HepG2 (cell line): ENCODE measurements around the gene SIRPB1. TPM values are rescaled to one million over a fixed set of nuclear protein-coding genes. Genes with fewer than 3 reads are reported as not detected.

ENCODE experiments used
- ATAC-seq: fragments of 200-7000 bp; cut with Tn5 transposase; 3 replicates; pipeline ENCODE4 v1.9.1; 2020; ENCODE audit warnings: mild to moderate bottlenecking, moderate library complexity
- BruUV-seq: library from RNA; stranded (reverse); fragments of 400-500 nt; replicated peaks from 2 replicates; lab custom pipeline; 2021; lab: Mats Ljungman, UMichigan
- CTCF ChIA-PET: fragments of 300-600 bp; formaldehyde crosslinking; extraction: SDS; loops from one replicate; lab custom pipeline; 2021; ENCODE audit warnings: low total read pairs, inconsistent platforms, low intra/inter-chr PET ratio; lab: Yijun Ruan, JAX
- POLR2A ChIA-PET: fragments of 350-600 bp; sonication (Branson Sonifier 250); formaldehyde crosslinking; loops from one replicate; lab custom pipeline; 2020; ENCODE audit warnings: antibody characterized with exemption, inconsistent platforms; lab: Yijun Ruan, JAX
- DNase-seq: peaks from one replicate; pipeline ENCODE4 v3.0.0-alpha.2; 2015; ENCODE audit warnings: low spot score
- FAIRE-seq: peaks from 3 replicates; lab custom pipeline; 2011; peaks lifted over from hg19 to GRCh38; lab: Jason Lieb, UNC
- H2AFZ ChIP-seq: one replicate; pipeline ENCODE4 v1.6.1; 2011; ENCODE audit warnings: low read length, inconsistent platforms
- H3K27ac ChIP-seq: fragments of 300-600 bp; 3 replicates; pipeline ENCODE4 v1.8.0; 2011; ENCODE audit warnings: mixed run types, mild to moderate bottlenecking, mixed read lengths, low read length, inconsistent platforms; ENCODE audit not compliant: insufficient read depth; ENCODE audit errors: extremely low read length
- H3K27me3 ChIP-seq, 2 experiments: fragments of 200-600 bp in 1 of 2; 2 replicates in 1 of 2; 3 replicates in 1 of 2; pipeline versions ENCODE4 v1.6.0 to v1.8.0; 2011; ENCODE audit warnings: low read length in 2 of 2, mild to moderate bottlenecking in 2 of 2, moderate library complexity in 2 of 2, inconsistent platforms in 1 of 2; ENCODE audit not compliant: insufficient read depth in 2 of 2, control insufficient read depth in 1 of 2
- H3K36me3 ChIP-seq, 2 experiments: fragments of 200-600 bp in 1 of 2; replicated peaks in 1 of 2; 2 replicates in 1 of 2; 3 replicates in 1 of 2; pipeline versions ENCODE4 v1.5.1 to v1.8.0; 2011; ENCODE audit warnings: low read length in 2 of 2, inconsistent platforms in 1 of 2; ENCODE audit not compliant: insufficient read depth in 2 of 2, control insufficient read depth in 1 of 2
- H3K4me1 ChIP-seq: 2 replicates; pipeline ENCODE4 v1.5.1; 2012; ENCODE audit warnings: low read length, inconsistent platforms; ENCODE audit not compliant: insufficient read depth
- H3K4me2 ChIP-seq: 2 replicates; pipeline ENCODE4 v1.6.0; 2011; ENCODE audit warnings: low read depth, low read length, inconsistent platforms
- H3K4me3 ChIP-seq, 3 experiments: fragments of 200-600 bp in 1 of 3; sonication (generic), shearing (Covaris generic) in 1 of 3; replicated peaks in 1 of 3; 2 replicates each; pipeline ENCODE4 v1.5.1; 2011 to 2016; ENCODE audit warnings: low read length in 3 of 3, inconsistent platforms in 2 of 3, low read depth in 2 of 3, mild to moderate bottlenecking in 2 of 3, control low read depth in 1 of 3, mixed read lengths in 1 of 3; ENCODE audit not compliant: insufficient read depth in 1 of 3
- H3K79me2 ChIP-seq: one replicate; pipeline ENCODE4 v1.6.1; 2011; ENCODE audit warnings: low read length, inconsistent platforms; ENCODE audit not compliant: insufficient read depth
- H3K9ac ChIP-seq: 2 replicates; pipeline ENCODE4 v1.6.0; 2011; ENCODE audit warnings: mild to moderate bottlenecking, low read depth, low read length, inconsistent platforms; ENCODE audit not compliant: insufficient read depth
- H3K9me3 ChIP-seq: 2 replicates; pipeline ENCODE4 v1.5.1; 2012; ENCODE audit warnings: mild to moderate bottlenecking, low read length
- H4K20me1 ChIP-seq: 2 replicates; pipeline ENCODE4 v1.6.0; 2011; ENCODE audit warnings: inconsistent platforms, mild to moderate bottlenecking, low read length, moderate library complexity; ENCODE audit not compliant: insufficient read depth
- ARNT ChIP-seq: fragments of 450-650 bp; IDR thresholded peaks from 2 replicates; pipeline ENCODE4 v1.6.1; 2017
- ASH2L ChIP-seq: fragments of 300-600, 200-600 bp; sonication (generic); IDR thresholded peaks from 2 replicates; pipeline ENCODE4 v1.7.0; 2017; ENCODE audit warnings: low read depth, mild to moderate bottlenecking, moderate library complexity, mixed read lengths, low read length; ENCODE audit not compliant: insufficient read length
- CHD2 ChIP-seq: IDR thresholded peaks from 2 replicates; pipeline ENCODE4 v1.6.1; 2011; ENCODE audit warnings: low read depth, low read length, improper control_type of control experiment
- EP300 ChIP-seq, 3 experiments: sonication (generic) in 1 of 3; formaldehyde crosslinking in 1 of 3; IDR thresholded peaks; 2 replicates each; pipeline versions ENCODE4 v1.5.1 to v1.6.1; 2011 to 2020; ENCODE audit warnings: low read depth in 2 of 3, low read length in 2 of 3, borderline replicate concordance in 1 of 3, improper control_type of control experiment in 1 of 3, mild to moderate bottlenecking in 1 of 3, missing genetic modification reagents in 1 of 3, moderate library complexity in 1 of 3
- TARDBP ChIP-seq: sonication (generic); formaldehyde crosslinking; IDR thresholded peaks from 2 replicates; pipeline ENCODE4 v1.8.0; 2022; ENCODE audit warnings: mild to moderate bottlenecking, missing genetic modification reagents
- ZNF12 ChIP-seq: sonication (generic); formaldehyde crosslinking; IDR thresholded peaks from 2 replicates; pipeline ENCODE4 v1.5.0; 2020; ENCODE audit warnings: missing genetic modification reagents
- ZNF205 ChIP-seq: IDR thresholded peaks from 2 replicates; pipeline ENCODE4 v1.6.1; 2018; ENCODE audit warnings: missing biosample characterization, missing genetic modification reagents
- ZNF841 ChIP-seq: sonication (generic); formaldehyde crosslinking; IDR thresholded peaks from 2 replicates; pipeline ENCODE4 v1.8.1; 2023; ENCODE audit warnings: missing genetic modification reagents, borderline replicate concordance
- whole genome bisulfite sequencing: methylation state at CpG from one replicate; pipeline ENCODE4 v1.1.6; 2017; ENCODE audit warnings: low lambda C conversion rate; 5-methylcytosine and 5-hydroxymethylcytosine counted together
- in situ Hi-C: cut with HindIII; loops from 2 replicates; pipeline ENCODE4 v1.10.0; 2017; ENCODE audit warnings: low pct_unique_long_range_greater_than_20kb; ENCODE audit not compliant: extremely low pct_ligation_motif_present
- intact Hi-C: fragments of 100-400 bp; cut with micrococcal nuclease; formaldehyde crosslinking; loops from one replicate; pipeline ENCODE4 v1.10.0; 2022; ENCODE audit not compliant: unreplicated experiment
- polyA plus RNA-seq, 8 experiments: library from polyadenylated mRNA; depleted of rRNA in 3 of 8; stranded (reverse) in 7 of 8; unstranded in 1 of 8; fragments of >200 nt; fragmentation: Illumina TruSeq in 4 of 8; extraction: Trizol in 4 of 8; gene quantifications; 2 replicates each; pipeline versions ENCODE4 v1.2.1 to v1.2.3, GENCODE V29; 2011 to 2016; ENCODE audit warnings: low read depth in 4 of 8, missing spikeins in 1 of 8, mixed read lengths in 1 of 8; ENCODE audit not compliant: insufficient read depth in 1 of 8
- total RNA-seq, 5 experiments: library from RNA; depleted of rRNA; stranded (reverse); fragments of >200 nt; fragmentation: Illumina TruSeq; extraction: Trizol; gene quantifications; 2 replicates each; pipeline ENCODE4 v1.2.3, GENCODE V29; 2016; ENCODE audit warnings: low read depth in 1 of 5
- TF ChIP-seq, protein P1 (sequence below): sonication (generic); formaldehyde crosslinking; IDR thresholded peaks from 2 replicates; pipeline ENCODE4 v1.5.1; 2020; ENCODE audit warnings: missing genetic modification reagents, mild to moderate bottlenecking, borderline replicate concordance

SIRPB1 gene
- total and polyA plus RNA-seq, 2 of the 13 experiments (the other 11 are each of a cell fraction or from before 2014, with no cell fraction given) = 0.41 to 1.4 TPM

DNA sequence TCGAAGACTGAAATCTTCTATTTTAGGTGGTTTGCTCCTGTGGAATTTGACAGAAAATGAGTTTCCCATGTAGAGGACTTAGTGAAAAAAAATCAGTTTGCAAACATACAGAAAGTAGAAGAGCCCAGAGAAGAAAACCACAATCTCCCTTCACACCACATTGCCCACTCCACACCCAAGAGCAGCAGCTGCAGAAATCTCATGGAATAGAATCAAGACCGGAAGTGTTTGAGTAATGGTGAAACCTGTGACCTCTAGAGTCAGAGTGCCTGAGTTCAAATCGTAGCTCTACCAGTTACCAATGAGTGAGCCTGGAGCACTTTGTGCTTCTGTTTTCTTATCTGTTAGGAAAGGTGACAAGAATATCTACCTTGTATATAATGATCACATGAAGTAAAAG, 33.2 kb upstream of the SIRPB1 start:
- TF ChIP-seq ARNT = no peak
- TF ChIP-seq ZNF841 (CRISPR knock-in tag) = no peak
- TF ChIP-seq ASH2L = no peak
- TF ChIP-seq ZNF12 (CRISPR knock-in tag) = no peak
- TF ChIP-seq, protein P1, sequence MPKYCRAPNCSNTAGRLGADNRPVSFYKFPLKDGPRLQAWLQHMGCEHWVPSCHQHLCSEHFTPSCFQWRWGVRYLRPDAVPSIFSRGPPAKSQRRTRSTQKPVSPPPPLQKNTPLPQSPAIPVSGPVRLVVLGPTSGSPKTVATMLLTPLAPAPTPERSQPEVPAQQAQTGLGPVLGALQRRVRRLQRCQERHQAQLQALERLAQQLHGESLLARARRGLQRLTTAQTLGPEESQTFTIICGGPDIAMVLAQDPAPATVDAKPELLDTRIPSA (CRISPR knock-in tag) = no peak
- no peak for TF ChIP-seq ZNF205 (CRISPR knock-in tag)
- no peak for TF ChIP-seq EP300 (IDR thresholded peaks at IDR 0.05; ENCODE audit: low read depth in 2 of 2, low read length in 2 of 2)
- no peak for TF ChIP-seq EP300 (CRISPR knock-in tag; IDR thresholded peaks at IDR 0.05; ENCODE audit: borderline replicate concordance)
- TF ChIP-seq TARDBP = no peak
- no peaks in the 10 kb centered on the region for H3K79me2 ChIP-seq
- H3K36me3 ChIP-seq = no peaks in the 10 kb centered on the region
- DNase-seq (no peak), FAIRE-seq (no peak), ATAC-seq (no peak)
- H3K27ac ChIP-seq = no peak overlapping the region
- no peaks in the 10 kb centered on the region for H3K9me3 ChIP-seq
- 3% methylated on average over 3 of the region's 3 CpGs for WGBS
- H2AFZ ChIP-seq = no peak overlapping the region
- H3K4me2 ChIP-seq = no peak overlapping the region
- ChIA-PET CTCF (no interaction called here), POLR2A (no interaction called here)
- H3K4me1 ChIP-seq = no peaks in the 10 kb centered on the region
- no peaks in the 10 kb centered on the region for H4K20me1 ChIP-seq
- H3K27me3 ChIP-seq = no peaks in the 10 kb centered on the region
- H3K9ac ChIP-seq = no peak overlapping the region
- intact Hi-C loops (no loop called here), in situ Hi-C loops (no loop called here)
- BruUV-seq = no TSS peak
- no peak overlapping the region for H3K4me3 ChIP-seq

DNA sequence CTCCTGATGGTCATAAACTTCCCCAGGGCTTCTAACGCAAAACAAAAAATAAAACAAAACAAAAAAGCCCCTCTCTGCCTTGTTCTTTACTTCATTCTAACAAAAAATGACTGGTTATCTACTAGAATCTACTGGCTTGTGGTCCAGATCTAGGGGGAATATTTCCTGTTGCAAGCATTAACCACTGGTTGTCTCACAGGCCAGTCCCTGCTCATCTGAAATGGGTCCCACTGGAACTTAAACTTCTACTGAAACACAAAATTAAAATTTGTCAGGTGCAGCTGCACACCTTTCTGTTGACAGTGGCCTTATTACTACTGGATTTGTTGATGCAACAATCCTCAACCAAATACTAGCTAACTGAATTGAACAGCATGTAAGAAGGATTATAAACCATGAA, 32.3 kb upstream of the SIRPB1 start:
- ChIA-PET POLR2A (no interaction called here), CTCF (no interaction called here)
- Histone ChIP-seq H2AFZ (no peak overlapping the region), H3K4me1 (no peaks in the 10 kb centered on the region), H3K27me3 (no peaks in the 10 kb centered on the region), H3K79me2 (no peaks in the 10 kb centered on the region), H4K20me1 (no peaks in the 10 kb centered on the region), H3K36me3 (no peaks in the 10 kb centered on the region), H3K4me3 (no peak overlapping the region), H3K9me3 (no peaks in the 10 kb centered on the region)
- no peak for ATAC-seq
- in situ Hi-C loops = no loop called here
- DNase-seq = no peak
- 3% methylated on average over 1 of the region's 1 CpG for WGBS
- intact Hi-C loops = no loop called here
- BruUV-seq = no TSS peak
- no peak for TF ChIP-seq CHD2
- TF ChIP-seq, all 625 proteins: peak for 0
- Histone ChIP-seq H3K9ac (no peak overlapping the region), H3K27ac (no peak overlapping the region), H3K4me2 (no peak overlapping the region)
- FAIRE-seq = no peak
